ENCODE results near the gene GRIN3A. TPM values are rescaled to one million over a fixed set of nuclear protein-coding genes. Genes with fewer than 3 reads are reported as not detected.

Gene GRIN3A
- total RNA-seq, 1 donor from 2014 or later: not detected

DNA sequence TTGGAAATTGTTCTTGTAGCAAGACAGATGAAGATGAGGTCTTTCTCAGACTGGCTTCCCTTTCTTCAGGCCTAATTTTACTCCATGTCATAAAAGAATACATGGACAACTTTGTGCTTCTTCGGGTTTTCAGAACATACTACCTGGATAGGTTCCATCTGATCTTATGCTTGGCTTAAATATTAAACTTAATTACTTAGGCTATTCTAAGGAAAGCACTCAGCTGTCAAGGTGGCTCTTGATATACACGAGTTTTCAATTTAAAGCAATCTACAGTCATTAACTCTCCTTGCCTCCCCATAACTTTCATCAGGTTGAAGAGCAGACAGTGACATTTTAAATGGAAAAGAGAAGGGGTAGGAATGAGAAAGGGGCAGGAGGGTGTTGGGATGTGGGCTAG is 134.2 kb downstream of the GRIN3A start:
- no peaks in the 10 kb centered on the region for H3K36me3 ChIP-seq (ENCODE audit: control insufficient read depth, insufficient read depth, low read length)
- TF ChIP-seq, protein P1, sequence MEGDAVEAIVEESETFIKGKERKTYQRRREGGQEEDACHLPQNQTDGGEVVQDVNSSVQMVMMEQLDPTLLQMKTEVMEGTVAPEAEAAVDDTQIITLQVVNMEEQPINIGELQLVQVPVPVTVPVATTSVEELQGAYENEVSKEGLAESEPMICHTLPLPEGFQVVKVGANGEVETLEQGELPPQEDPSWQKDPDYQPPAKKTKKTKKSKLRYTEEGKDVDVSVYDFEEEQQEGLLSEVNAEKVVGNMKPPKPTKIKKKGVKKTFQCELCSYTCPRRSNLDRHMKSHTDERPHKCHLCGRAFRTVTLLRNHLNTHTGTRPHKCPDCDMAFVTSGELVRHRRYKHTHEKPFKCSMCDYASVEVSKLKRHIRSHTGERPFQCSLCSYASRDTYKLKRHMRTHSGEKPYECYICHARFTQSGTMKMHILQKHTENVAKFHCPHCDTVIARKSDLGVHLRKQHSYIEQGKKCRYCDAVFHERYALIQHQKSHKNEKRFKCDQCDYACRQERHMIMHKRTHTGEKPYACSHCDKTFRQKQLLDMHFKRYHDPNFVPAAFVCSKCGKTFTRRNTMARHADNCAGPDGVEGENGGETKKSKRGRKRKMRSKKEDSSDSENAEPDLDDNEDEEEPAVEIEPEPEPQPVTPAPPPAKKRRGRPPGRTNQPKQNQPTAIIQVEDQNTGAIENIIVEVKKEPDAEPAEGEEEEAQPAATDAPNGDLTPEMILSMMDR (IDR thresholded peaks at IDR 0.05; ENCODE audit: insufficient read depth, low read length, poor library complexity, severe bottlenecking): no peak
- DNase-seq (ENCODE audit: low read depth): no peak
- no peaks in the 10 kb centered on the region for H3K27me3 ChIP-seq (ENCODE audit: control insufficient read depth, insufficient read depth, low read length)
- no peak overlapping the region for H3K4me3 ChIP-seq (ENCODE audit: low read depth, low read length)

DNA sequence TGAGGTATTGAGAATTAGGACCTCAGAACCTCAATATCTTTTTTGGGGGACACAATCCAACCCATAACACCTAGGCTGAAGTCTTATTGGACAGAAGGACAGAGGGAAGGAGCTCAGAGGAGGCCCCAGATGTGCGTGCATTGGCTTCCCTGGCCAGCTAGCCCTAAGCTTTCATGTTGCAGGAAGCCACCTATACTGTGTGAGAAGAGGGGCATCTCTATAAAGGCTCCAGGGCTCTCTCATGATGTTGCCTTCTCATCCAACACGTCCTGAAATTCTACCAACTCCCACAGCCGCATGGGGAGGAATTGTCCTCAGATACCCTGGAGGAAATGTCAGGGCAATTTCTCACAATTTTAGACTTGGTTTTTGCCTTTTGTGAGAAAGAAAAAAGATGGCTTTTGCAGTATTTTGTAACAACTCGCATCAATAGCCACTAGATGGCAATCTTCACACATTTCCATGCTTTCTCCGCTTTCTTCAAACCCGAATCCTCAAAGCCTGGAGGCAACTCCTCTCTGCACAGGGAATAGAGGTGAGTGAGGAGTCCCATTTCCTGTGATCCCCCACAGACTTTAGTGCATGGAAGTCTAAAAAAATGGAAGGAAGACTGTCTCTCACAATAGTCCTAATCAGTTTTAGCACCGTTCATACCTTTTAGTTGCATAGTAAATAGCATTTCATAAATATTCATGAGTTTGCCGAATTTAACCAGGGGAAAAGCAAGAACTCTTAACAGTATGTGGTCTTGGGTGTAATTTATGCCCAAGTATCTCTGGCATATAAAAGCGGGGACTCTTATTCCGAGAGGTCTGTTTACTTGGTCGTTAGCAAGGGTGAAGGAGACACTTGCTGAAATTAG is 136.3 kb downstream of the GRIN3A start:
- H3K36me3 ChIP-seq (ENCODE audit: control insufficient read depth, insufficient read depth, low read length): no peaks in the 10 kb centered on the region
- TF ChIP-seq, protein P1 (IDR thresholded peaks at IDR 0.05; ENCODE audit: insufficient read depth, low read length, poor library complexity, severe bottlenecking): peak; percentile 67
- peak; percentile 14 for DNase-seq (ENCODE audit: low read depth)
- H3K27me3 ChIP-seq (ENCODE audit: control insufficient read depth, insufficient read depth, low read length): no peaks in the 10 kb centered on the region
- H3K4me3 ChIP-seq (ENCODE audit: low read depth, low read length): no peak overlapping the region

DNA sequence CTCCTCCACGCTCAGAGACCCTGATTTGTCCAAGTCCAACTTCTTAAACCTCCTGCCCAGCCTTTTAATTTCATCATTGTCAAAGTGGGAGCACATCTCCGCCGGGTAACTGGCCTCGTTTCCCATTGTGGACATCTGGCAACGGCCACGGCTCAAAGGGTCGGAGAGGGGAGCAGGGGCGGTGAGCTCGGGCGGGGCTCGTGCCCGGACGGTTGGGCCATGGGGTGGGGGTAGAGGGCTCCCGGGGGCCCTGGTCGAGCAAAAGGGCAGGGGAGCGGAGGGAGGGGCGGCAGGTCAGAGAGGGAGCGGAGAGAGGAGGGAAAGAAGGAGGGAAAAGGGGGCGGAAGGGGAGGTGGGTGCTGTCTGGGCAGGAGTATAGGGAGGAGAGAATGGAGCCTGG is 143.7 kb downstream of the GRIN3A start, which contains the start of gene PPP3R2:
PPP3R2 (minus strand) TSS at position 174 of the 400 bp plus-strand sequence; CDS start at position 126, 48 bp downstream.
- no peaks in the 10 kb centered on the region for H3K36me3 ChIP-seq (ENCODE audit: control insufficient read depth, insufficient read depth, low read length)
- no peaks in the 10 kb centered on the region for H3K27me3 ChIP-seq (ENCODE audit: control insufficient read depth, insufficient read depth, low read length)
- H3K4me3 ChIP-seq (ENCODE audit: low read depth, low read length): no peak within 1 kb of the TSS
- DNase-seq (ENCODE audit: low read depth): no peak
- TF ChIP-seq, protein P1 (IDR thresholded peaks at IDR 0.05; ENCODE audit: insufficient read depth, low read length, poor library complexity, severe bottlenecking): no peak

DNA sequence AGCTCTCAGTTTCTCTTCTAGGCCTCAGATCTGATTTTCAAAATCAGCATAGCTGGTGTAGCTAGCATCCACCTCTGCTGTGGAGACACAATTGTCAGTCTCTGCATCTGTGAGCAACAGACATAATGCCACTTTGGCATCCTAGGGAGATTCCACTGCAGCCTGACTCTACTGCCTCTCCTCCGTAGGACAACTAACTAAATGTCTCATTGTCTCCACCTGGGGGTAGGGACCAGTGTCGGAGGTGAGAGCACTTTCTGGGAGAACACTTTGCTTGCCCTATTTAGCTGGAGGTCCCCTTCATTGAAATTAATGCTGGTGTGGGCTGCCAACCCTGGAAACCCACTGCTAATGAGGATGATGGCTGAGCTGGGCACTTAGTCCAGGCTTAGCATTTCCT is 145.1 kb downstream of the GRIN3A start:
- Histone ChIP-seq H3K4me3 (ENCODE audit: low read depth, low read length) (no peak overlapping the region), H3K27me3 (ENCODE audit: control insufficient read depth, insufficient read depth, low read length) (no peaks in the 10 kb centered on the region), H3K36me3 (ENCODE audit: control insufficient read depth, insufficient read depth, low read length) (no peaks in the 10 kb centered on the region)
- DNase-seq (ENCODE audit: low read depth): no peak
- TF ChIP-seq, protein P1 (IDR thresholded peaks at IDR 0.05; ENCODE audit: insufficient read depth, low read length, poor library complexity, severe bottlenecking): no peak

DNA sequence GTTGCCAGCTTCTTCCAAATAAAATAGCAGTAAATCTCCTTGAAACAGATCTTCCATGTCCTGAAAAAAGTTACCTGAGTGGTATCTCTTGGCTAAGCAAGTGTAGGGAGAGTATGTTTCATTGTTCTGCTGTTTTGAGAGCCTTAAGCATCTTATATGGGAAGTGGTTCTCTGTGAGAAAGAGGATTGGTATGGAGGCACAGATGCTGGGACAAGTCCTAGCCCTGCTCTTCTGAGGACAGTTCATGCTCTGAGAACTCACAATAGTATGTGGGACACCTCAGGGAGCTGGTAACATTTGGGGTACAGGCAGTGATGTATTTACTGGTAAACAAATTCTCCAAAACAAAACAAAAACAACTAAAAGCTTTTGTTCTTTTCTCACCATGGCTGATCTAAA is 145.7 kb downstream of the GRIN3A start:
- TF ChIP-seq, protein P1 (IDR thresholded peaks at IDR 0.05; ENCODE audit: insufficient read depth, low read length, poor library complexity, severe bottlenecking): no peak
- no peak for DNase-seq (ENCODE audit: low read depth)

More for the DNA sequence above, 145.7 kb downstream of the GRIN3A start:
- no peaks in the 10 kb centered on the region for H3K36me3 ChIP-seq (ENCODE audit: control insufficient read depth, insufficient read depth, low read length)
- H3K4me3 ChIP-seq (ENCODE audit: low read depth, low read length): no peak overlapping the region
- no peaks in the 10 kb centered on the region for H3K27me3 ChIP-seq (ENCODE audit: control insufficient read depth, insufficient read depth, low read length)
